HG03135 (cell line): ENCODE measurements around the gene TBC1D22A.

Source experiments
- ATAC-seq: cut with Tn5 transposase; IDR thresholded peaks from one replicate; pipeline ENCODE4 v1.9.1; 2021; ENCODE audit warnings: mild to moderate bottlenecking, moderate library complexity; ENCODE audit not compliant: unreplicated experiment

TBC1D22A gene

GRCh38 chr22:46965555-46966494, 203.4 kb downstream of the TBC1D22A start:
- no peak for ATAC-seq

GRCh38 chr22:46966495-46966845, 204.0 kb downstream of the TBC1D22A start:
- ATAC-seq: no peak

GRCh38 chr22:46966846-46967245, 204.4 kb downstream of the TBC1D22A start:
- ATAC-seq: no peak

GRCh38 chr22:46967445-46968358, 205.3 kb downstream of the TBC1D22A start:
- ATAC-seq: no peak

- ATAC-seq: no peak
These were observed 205.9 kb downstream of the TBC1D22A start for GRCh38 chr22:46968359-46968740.

- ATAC-seq: no peak
These were observed 206.4 kb downstream of the TBC1D22A start for GRCh38 chr22:46968848-46969247.

- ATAC-seq: no peak
These were observed 207.0 kb downstream of the TBC1D22A start for GRCh38 chr22:46969491-46969890.

- ATAC-seq: no peak
These were observed 207.5 kb downstream of the TBC1D22A start for GRCh38 chr22:46969961-46970360.

GRCh38 chr22:46970411-46971098, 208.1 kb downstream of the TBC1D22A start:
- no peak for ATAC-seq

GRCh38 chr22:46971099-46971763, 208.8 kb downstream of the TBC1D22A start:
- no peak for ATAC-seq

GRCh38 chr22:46971764-46972125, 209.3 kb downstream of the TBC1D22A start:
- no peak for ATAC-seq

- ATAC-seq: no peak
These were observed 209.8 kb downstream of the TBC1D22A start for GRCh38 chr22:46972256-46972655.

GRCh38 chr22:46972901-46973831, 210.7 kb downstream of the TBC1D22A start:
- no peak for ATAC-seq

GRCh38 chr22:46974077-46974476, 211.6 kb downstream of the TBC1D22A start:
- ATAC-seq: no peak

- no peak for ATAC-seq
These were observed 212.5 kb downstream of the TBC1D22A start for GRCh38 chr22:46974631-46975585.

GRCh38 chr22:46976143-46976542, 213.7 kb downstream of the TBC1D22A start:
- ATAC-seq: no peak

GRCh38 chr22:46976598-46976997, 214.1 kb downstream of the TBC1D22A start:
- ATAC-seq: no peak

- ATAC-seq: no peak
These were observed 215.3 kb downstream of the TBC1D22A start for GRCh38 chr22:46977656-46978343.
